SK-N-SH treated with all-trans-retinoic acid at 6 μM for 48 hours (cell line): ENCODE data around the gene GNA14.

ENCODE experiments used
- BACH2 ChIP-seq: fragments of 250-450 bp; sonication (Bioruptor Pico); IDR thresholded peaks from 2 replicates; pipeline ENCODE4 v1.9.0; 2021; ENCODE audit warnings: mild to moderate bottlenecking, borderline replicate concordance
- CSDC2 ChIP-seq: fragments of 250-450 bp; sonication (Bioruptor Pico); IDR thresholded peaks from 2 replicates; pipeline ENCODE4 v1.5.0; 2020; ENCODE audit warnings: mild to moderate bottlenecking, moderate library complexity
- ISL1 ChIP-seq: fragments of 250-450 bp; sonication (Bioruptor Pico); IDR thresholded peaks from 2 replicates; pipeline ENCODE4 v2.1.2; 2022; ENCODE audit warnings: mild to moderate bottlenecking, moderate library complexity
- RARB ChIP-seq: fragments of 250-450 bp; sonication (Bioruptor Pico); IDR thresholded peaks from 2 replicates; pipeline ENCODE4 v1.8.0; 2021; ENCODE audit warnings: mild to moderate bottlenecking, moderate library complexity
- SNAI2 ChIP-seq: fragments of 250-450 bp; sonication (Bioruptor Pico); IDR thresholded peaks from 2 replicates; pipeline ENCODE4 v1.5.0; 2020; ENCODE audit warnings: mild to moderate bottlenecking, moderate library complexity
- ZFP30 ChIP-seq: fragments of 450-650 bp; formaldehyde crosslinking; IDR thresholded peaks from 2 replicates; pipeline ENCODE4 v1.5.0; 2022; ENCODE audit warnings: mild to moderate bottlenecking, moderate library complexity
- ZNF565 ChIP-seq: fragments of 450-650 bp; formaldehyde crosslinking; conservative IDR thresholded peaks from 2 replicates; pipeline ENCODE4 v1.5.0; 2020; ENCODE audit warnings: low read depth, mild to moderate bottlenecking, moderate library complexity
- ZNF8 ChIP-seq: fragments of 450-650 bp; formaldehyde crosslinking; IDR thresholded peaks from 2 replicates; pipeline ENCODE4 v1.5.0; 2020; ENCODE audit warnings: mild to moderate bottlenecking, moderate library complexity
- TF ChIP-seq, protein P1 (sequence below): fragments of 250-450 bp; sonication (Bioruptor Pico); IDR thresholded peaks from 2 replicates; pipeline ENCODE4 v1.5.1; 2020; ENCODE audit warnings: low read depth, mild to moderate bottlenecking, moderate library complexity
- TF ChIP-seq, protein P2 (sequence below): fragments of 250-450 bp; sonication (Bioruptor Pico); IDR thresholded peaks from 2 replicates; pipeline ENCODE4 v1.8.0; 2021; ENCODE audit warnings: low read depth, mild to moderate bottlenecking, moderate library complexity, borderline replicate concordance
- TF ChIP-seq, protein P3 (sequence below): fragments of 250-450 bp; sonication (Bioruptor Pico); IDR thresholded peaks from 2 replicates; pipeline ENCODE4 v1.5.1; 2021; ENCODE audit warnings: mild to moderate bottlenecking, moderate library complexity
- TF ChIP-seq, protein P4 (sequence below): fragments of 250-450 bp; sonication (Bioruptor Pico); IDR thresholded peaks from 2 replicates; pipeline ENCODE4 v1.8.0; 2020; ENCODE audit warnings: mild to moderate bottlenecking, moderate library complexity, borderline replicate concordance
- TF ChIP-seq, protein P5 (sequence below): fragments of 250-450 bp; sonication (Bioruptor Pico); IDR thresholded peaks from 2 replicates; pipeline ENCODE4 v1.5.0; 2020; ENCODE audit warnings: mild to moderate bottlenecking, moderate library complexity

DNA sequence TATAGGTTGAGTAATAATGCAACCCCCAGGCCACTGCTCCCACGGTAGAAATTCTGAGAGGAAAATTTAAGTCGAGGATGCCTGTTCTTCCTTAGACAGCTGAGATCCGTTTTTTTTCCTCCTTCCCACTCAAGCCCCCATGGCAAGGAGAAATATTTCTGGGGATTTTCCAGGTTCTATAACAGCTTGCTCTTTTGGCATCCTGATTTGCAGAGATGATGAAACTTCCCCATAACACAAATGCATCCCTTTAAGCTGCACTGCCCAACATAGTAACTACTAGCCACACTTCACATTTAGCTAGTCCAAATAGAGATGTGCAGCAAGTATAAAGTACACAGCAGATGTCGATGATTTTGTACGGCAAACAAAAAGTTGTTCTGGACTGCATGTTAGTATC, 32.5 kb upstream of the GNA14 start:
- TF ChIP-seq, protein P1, sequence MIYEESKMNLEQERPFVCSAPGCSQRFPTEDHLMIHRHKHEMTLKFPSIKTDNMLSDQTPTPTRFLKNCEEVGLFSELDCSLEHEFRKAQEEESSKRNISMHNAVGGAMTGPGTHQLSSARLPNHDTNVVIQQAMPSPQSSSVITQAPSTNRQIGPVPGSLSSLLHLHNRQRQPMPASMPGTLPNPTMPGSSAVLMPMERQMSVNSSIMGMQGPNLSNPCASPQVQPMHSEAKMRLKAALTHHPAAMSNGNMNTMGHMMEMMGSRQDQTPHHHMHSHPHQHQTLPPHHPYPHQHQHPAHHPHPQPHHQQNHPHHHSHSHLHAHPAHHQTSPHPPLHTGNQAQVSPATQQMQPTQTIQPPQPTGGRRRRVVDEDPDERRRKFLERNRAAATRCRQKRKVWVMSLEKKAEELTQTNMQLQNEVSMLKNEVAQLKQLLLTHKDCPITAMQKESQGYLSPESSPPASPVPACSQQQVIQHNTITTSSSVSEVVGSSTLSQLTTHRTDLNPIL (CRISPR knock-in tag) = no peak
- no peak for TF ChIP-seq ZFP30 (CRISPR knock-in tag)
- TF ChIP-seq CSDC2 (CRISPR knock-in tag) = no peak
- no peak for TF ChIP-seq ZNF565 (CRISPR knock-in tag)
- TF ChIP-seq RARB (CRISPR knock-in tag) = no peak
- TF ChIP-seq, protein P2, sequence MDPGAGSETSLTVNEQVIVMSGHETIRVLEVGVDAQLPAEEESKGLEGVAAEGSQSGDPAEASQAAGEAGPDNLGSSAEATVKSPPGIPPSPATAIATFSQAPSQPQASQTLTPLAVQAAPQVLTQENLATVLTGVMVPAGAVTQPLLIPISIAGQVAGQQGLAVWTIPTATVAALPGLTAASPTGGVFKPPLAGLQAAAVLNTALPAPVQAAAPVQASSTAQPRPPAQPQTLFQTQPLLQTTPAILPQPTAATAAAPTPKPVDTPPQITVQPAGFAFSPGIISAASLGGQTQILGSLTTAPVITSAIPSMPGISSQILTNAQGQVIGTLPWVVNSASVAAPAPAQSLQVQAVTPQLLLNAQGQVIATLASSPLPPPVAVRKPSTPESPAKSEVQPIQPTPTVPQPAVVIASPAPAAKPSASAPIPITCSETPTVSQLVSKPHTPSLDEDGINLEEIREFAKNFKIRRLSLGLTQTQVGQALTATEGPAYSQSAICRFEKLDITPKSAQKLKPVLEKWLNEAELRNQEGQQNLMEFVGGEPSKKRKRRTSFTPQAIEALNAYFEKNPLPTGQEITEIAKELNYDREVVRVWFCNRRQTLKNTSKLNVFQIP (CRISPR knock-in tag) = no peak
- TF ChIP-seq ISL1 (CRISPR knock-in tag) = no peak
- TF ChIP-seq, protein P3, sequence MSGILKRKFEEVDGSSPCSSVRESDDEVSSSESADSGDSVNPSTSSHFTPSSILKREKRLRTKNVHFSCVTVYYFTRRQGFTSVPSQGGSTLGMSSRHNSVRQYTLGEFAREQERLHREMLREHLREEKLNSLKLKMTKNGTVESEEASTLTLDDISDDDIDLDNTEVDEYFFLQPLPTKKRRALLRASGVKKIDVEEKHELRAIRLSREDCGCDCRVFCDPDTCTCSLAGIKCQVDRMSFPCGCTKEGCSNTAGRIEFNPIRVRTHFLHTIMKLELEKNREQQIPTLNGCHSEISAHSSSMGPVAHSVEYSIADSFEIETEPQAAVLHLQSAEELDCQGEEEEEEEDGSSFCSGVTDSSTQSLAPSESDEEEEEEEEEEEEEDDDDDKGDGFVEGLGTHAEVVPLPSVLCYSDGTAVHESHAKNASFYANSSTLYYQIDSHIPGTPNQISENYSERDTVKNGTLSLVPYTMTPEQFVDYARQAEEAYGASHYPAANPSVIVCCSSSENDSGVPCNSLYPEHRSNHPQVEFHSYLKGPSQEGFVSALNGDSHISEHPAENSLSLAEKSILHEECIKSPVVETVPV = no peak
- TF ChIP-seq, protein P4, sequence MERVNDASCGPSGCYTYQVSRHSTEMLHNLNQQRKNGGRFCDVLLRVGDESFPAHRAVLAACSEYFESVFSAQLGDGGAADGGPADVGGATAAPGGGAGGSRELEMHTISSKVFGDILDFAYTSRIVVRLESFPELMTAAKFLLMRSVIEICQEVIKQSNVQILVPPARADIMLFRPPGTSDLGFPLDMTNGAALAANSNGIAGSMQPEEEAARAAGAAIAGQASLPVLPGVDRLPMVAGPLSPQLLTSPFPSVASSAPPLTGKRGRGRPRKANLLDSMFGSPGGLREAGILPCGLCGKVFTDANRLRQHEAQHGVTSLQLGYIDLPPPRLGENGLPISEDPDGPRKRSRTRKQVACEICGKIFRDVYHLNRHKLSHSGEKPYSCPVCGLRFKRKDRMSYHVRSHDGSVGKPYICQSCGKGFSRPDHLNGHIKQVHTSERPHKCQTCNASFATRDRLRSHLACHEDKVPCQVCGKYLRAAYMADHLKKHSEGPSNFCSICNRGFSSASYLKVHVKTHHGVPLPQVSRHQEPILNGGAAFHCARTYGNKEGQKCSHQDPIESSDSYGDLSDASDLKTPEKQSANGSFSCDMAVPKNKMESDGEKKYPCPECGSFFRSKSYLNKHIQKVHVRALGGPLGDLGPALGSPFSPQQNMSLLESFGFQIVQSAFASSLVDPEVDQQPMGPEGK = no peak
- TF ChIP-seq, protein P5, sequence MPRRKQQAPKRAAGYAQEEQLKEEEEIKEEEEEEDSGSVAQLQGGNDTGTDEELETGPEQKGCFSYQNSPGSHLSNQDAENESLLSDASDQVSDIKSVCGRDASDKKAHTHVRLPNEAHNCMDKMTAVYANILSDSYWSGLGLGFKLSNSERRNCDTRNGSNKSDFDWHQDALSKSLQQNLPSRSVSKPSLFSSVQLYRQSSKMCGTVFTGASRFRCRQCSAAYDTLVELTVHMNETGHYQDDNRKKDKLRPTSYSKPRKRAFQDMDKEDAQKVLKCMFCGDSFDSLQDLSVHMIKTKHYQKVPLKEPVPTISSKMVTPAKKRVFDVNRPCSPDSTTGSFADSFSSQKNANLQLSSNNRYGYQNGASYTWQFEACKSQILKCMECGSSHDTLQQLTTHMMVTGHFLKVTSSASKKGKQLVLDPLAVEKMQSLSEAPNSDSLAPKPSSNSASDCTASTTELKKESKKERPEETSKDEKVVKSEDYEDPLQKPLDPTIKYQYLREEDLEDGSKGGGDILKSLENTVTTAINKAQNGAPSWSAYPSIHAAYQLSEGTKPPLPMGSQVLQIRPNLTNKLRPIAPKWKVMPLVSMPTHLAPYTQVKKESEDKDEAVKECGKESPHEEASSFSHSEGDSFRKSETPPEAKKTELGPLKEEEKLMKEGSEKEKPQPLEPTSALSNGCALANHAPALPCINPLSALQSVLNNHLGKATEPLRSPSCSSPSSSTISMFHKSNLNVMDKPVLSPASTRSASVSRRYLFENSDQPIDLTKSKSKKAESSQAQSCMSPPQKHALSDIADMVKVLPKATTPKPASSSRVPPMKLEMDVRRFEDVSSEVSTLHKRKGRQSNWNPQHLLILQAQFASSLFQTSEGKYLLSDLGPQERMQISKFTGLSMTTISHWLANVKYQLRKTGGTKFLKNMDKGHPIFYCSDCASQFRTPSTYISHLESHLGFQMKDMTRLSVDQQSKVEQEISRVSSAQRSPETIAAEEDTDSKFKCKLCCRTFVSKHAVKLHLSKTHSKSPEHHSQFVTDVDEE (CRISPR knock-in tag) = no peak
- no peak for TF ChIP-seq ZNF8 (CRISPR knock-in tag)
- no peak for TF ChIP-seq BACH2 (CRISPR knock-in tag)
- no peak for TF ChIP-seq SNAI2 (CRISPR knock-in tag)
